GM21515 (cell line): Measurements from ENCODE around the gene TNIP2.
A peak's percentile ranks its signal among the peaks of the same experiment; 100 is the strongest.

Source experiments
- ATAC-seq: cut with Tn5 transposase; IDR thresholded peaks from one replicate; pipeline ENCODE4 v1.9.1; 2021; ENCODE audit not compliant: unreplicated experiment

Gene TNIP2

DNA sequence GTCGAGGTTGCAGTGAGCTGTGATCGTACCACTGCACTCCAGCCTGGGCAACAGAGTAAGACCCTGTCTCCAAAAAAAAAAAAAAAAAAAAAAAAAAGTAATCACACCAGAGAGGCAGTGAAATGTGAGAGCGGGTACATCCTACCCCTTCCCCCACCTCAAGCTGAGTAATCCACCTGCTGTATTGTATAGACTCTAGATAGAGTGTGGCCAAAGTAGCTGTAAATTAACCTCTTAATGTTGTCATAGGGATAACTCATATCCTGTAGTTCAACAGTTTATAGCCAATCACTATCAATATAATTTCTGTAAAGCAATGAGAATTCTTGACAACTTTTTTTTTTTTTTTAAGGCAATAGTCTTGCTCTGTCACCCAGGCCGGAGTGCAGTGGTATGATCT, 30.8 kb downstream of the TNIP2 start:
- ATAC-seq: no peak

DNA sequence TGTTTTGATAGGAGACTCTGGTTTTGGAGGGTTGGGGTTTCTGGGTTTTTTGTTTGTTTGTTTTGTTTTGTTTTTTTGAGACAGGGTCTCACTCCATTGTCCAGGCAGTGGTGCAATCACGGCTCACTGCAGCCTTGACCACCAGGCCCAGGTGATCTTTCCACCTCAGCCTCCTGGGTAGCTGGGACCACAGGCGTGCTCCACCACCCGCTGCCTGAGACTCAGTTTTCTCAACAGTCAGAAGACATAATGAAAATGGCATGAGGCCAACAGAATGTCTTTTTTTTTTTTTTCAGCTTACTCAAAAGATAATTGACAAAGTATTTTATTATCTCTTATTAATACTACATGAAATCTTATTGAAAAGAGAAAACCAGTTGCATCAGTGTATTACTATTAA, 32.4 kb downstream of the TNIP2 start:
- ATAC-seq: no peak

DNA sequence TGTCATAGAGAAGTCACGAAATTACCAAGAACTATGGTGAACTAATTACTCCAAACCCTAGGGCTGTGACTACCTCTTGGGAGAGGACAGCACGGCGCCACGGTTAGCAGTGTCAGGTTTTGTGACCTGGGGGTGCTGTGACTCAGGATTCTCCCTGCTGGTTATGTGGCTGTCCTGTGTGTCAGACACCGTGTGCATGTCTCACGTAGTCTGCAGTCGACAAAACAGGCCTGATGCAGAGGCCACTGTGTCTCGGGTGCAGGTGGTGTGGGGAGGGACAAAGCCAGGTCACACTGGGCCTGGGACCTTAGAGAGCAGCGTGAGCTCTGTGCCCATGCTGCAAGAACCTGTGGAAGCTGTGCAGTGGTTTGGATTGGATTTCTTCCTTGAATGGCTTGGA, 34.1 kb downstream of the TNIP2 start:
- no peak for ATAC-seq

DNA sequence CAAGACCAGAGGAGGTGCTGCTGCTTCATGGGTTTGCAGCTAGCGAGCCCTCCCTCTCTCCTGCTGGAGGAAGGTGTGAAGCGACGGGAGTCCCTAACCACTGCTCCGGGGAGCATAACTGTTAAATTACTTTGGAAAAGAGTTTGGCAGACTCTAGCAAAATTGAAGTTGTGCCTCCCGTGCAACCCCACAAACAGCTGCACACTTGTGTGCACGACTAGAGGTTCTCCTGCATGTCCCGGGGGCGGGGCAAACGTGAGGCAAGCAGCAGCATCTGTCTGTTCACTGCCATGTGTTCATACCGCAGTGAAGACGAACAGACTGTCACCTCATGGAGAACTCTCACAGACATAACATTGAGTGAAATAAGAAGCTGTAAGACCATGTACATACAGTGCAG, 34.5 kb downstream of the TNIP2 start:
- ATAC-seq: no peak

DNA sequence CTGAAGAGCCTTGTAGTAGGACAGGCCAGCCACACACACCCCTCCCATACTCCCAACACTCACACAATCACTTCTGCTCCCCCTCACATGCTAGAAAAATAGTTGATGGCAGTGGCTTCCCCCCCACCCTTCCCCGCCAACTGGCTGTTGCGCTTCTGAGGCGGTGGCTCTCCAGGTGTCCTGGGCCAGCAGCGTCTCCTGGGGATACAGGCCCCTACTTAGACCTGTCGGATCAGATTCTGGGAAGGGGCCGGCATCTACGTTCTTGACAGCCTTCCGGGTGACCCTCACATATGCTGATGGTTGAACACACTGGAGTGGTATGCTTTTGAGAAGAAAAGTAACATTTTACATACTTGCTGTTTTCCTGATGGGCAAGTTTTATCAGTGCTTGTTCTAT, 39.9 kb downstream of the TNIP2 start:
- no peak for ATAC-seq

DNA sequence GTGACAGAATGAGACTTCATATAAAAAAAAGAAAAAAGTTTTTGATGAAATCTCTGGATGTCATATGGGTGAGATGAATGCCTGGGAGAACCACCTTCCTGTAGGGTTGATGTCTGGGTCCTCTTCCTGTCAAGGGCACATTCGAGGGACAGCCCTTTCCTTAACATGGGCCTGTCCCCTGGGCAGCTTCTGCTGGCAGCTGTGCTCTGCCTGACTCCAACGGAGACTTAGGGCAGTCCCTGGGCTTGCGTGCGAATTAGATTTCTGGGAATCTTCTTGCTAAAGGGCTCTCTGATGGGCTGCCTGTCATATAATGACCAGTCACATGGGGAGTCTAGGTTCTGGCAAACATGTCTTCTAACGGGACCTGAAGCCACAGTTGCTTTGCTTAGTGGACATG, 40.7 kb downstream of the TNIP2 start:
- no peak for ATAC-seq

DNA sequence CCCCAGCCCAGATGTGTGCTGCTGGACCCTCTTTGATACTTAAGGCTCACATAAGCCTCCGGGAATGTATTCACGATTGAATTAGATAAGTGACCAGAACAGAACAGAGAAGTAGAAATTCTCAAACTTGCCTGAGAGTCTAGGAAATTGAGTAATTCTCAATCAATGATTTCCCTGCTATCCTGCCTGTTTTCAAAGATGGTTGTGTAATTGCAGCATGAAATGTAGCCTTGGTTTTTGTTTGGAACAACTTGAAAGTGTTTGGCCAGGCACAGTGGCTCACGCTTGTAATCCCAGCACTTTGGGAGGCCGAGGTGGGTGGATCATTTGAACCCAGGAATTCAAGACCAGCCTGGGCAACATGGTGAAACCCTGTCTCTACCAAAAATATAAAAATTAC, 41.2 kb downstream of the TNIP2 start:
- ATAC-seq: no peak

DNA sequence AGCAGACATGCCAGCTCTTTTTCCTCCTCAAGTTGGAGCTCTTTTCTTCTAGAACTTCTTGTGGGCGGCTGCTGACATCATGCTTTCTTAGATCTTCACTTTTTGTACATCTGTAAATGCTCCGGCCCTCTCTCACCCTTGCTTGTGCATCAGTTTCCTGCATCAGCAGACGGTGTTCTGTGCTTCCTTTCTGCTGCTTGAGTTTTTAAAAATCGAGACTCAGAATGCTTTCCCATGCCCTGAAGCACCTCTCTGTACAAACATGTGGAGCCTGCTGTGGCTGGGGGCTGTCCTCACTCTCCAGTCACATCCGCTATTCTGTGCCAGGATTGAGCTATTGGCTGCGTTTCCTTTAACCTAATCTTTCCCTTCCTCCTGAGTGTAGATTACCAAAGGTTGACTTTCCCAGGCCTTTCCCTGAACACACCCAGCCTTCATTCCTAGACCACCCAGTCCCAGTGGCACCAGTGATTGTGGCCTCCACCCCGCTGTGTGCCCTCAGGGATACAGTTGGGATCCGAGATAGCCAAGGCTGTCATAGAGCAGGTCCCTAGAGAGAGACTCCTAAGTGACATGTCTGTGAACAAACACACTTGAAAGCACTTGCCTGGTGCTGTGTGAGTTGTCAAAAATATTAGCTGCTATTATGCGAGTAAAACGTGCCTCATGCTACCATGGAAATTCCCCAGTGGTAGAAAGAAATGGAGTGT, 41.9 kb downstream of the TNIP2 start:
- no peak for ATAC-seq

DNA sequence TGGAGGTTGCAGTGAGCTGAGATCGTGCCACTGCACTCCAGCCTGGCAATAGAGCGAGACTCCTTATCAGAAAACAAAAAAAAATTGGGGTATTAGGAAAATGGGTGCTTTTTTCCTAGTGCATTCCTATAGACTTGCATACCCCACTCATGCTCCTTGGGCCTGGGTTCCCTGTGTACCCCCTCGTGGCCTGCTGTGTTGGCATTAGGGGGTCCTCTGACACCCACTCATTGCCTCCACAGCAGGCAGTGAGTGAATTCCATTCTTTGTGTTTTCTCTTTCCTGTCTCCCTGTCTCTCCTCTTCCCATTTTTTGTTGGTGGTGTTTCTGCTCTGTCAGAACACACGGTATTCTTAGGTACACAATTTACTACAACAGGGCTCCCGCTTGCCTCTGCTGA, 42.8 kb downstream of the TNIP2 start:
- ATAC-seq: no peak

DNA sequence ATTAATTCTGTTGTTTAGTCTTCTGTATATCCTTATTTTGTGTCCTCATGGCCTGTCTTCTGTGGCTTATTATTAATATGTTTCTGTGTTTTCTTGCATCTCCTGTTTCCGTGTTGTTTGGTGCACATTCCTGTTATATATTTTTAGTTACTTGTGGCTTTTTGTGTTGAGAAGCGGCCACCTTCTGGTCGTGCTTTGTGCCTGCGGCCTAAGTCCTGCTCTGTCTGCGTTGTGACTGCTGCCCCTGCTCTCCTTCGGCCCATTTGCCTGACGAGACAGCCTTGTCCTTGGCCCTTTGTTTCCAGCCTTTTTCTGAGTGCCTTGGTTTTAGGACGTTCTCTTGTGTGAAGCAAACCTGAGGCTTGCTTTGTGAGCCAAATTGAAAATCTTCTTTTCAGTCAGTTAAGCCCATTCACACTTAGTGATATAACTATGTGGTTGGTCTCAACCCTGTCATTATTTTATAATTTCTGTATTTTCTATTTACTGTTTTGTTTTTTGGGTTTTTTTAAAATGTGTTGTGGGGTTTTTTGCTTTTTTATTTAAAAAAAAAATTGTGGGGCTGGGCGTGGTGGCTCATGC, 43.8 kb downstream of the TNIP2 start:
- ATAC-seq: no peak

DNA sequence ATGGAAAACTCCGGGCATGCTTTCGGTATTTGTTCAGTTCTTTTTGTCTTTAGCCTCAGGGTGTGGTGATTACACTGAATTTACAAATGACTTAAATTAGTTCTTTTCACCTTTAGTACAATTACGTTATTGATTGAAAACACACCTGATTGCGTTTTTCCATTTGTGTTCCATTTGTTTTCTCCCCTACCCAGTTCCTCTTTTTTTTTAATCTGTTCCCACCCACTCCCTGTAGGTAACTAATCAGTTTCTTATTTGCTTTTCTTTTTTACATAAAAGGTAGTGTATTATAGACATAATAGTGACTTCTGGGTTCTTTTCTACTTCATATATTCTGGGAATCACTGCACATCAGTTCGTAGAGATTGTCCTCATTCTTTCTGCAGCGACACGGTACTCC, 53.4 kb downstream of the TNIP2 start:
- no peak for ATAC-seq

DNA sequence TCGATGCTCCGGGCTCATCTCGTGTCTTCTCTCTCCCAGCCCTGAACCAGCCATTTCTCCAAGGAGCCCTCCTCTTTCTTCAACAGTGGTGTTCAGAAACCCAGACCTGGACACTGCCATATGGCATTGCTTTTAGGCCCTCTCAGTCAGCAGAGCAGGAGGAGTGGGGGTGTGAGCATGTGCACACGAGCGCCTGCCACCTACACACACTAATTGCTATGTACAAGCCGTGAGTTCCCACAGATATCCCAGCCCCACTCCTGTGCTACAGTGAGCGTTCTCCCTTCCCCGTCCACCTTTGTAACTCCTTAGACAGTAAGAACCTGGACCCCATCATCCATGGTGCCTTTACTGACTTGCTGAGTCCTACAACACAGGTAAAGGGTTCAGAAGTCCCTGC, 53.8 kb downstream of the TNIP2 start:
- ATAC-seq: no peak

DNA sequence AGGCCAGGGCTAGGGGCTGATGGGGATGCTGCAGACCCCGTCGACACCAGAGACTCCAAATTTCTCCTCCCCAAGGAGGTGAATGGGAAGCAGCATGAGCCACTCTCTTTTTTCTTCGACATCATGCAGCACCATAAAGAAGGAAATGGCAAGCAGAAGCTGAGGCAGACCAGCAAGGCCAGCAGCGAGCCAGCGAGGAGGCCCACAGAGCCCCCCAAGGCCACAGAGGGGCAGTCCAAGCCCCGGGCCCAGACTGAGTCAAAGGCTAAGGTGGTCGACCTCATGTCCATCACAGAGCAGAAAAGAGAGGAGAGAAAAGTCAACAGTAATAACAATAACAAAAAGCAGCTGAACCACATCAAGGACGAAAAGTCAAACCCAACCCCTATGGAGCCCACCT, 56.1 kb downstream of the TNIP2 start:
- ATAC-seq: no peak

DNA sequence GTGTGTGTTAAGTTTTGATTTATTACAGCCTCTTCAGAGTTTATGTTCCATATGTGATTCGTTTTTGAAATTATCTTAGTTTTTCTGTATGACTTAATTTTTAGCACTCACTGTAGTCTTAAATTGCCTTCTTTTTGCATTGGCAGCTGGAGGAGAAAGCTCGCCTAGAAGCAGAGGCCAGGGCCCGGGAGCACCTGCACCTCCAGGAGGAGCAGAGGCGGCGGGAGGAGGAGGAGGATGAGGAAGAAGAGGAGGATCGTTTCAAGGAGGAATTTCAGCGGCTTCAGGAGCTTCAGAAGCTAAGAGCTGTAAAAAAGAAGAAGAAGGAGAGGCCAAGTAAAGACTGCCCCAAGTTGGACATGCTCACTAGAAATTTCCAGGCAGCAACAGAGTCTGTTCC, 56.6 kb downstream of the TNIP2 start:
- ATAC-seq: no peak

DNA sequence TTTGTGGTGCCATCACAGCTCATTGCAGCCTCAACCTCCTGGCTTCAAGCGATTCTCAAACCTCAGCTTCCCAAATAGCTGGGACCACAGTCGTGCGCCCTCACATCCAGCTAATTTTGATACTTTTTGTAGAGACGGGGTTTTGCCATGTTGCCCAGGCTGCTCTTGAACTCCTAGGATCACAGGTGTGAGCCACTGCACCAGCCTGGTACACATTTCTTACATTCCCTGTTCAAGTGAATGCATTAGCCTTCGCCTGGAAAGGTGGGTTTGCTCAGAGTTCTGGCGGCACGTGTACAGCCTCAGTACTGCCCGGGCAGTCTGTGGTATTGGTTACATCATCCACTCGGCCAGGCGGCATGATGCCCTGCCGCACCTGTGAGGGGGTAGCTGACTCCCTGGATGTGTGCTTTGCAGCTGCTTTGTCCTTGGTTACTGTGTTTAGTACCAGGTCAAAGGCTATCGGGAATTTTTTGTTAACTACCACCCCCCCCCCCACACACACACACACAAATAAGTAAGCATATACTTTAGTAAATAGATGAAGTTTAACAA, 57.1 kb downstream of the TNIP2 start:
- ATAC-seq: no peak

DNA sequence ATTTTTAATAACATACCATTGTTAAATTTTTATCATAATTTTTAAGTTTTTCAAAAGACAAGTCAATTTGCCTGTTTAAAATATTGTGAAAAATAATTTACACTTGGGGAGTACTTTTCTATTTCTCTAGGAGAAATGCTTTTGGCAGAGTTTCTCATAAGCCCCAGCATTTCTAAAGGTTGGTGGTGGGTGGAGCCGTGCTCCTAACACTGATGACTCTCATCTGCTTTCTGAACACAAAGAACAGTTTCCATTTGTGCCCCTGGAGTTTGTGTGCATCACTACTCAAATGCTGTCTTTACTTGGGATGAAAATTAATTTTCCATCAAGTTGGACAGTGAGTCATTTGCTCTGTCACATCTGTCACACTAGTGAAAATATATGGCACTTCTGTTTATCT, 57.6 kb downstream of the TNIP2 start:
- ATAC-seq: no peak

DNA sequence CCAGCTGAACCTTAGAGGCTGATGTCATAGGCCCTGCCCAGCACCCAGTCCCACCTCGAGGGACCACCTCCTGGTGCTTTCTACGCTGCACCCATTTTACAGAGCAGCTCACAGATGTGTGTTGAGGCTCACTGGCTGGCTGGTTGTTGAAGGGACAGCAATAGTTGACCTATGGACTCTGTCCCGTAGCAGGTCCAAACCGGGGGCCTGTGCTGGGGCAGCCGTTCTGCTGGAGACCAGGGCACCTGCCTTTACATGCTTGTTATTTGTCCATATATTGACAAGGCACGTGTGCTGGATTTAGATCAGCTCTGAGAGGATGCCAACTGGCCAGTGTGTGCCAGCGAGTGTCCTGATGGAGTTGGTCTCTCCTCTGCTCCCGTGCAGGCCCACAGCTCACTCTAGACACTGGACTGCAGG, 58.1 kb downstream of the TNIP2 start:
- ATAC-seq: no peak

DNA sequence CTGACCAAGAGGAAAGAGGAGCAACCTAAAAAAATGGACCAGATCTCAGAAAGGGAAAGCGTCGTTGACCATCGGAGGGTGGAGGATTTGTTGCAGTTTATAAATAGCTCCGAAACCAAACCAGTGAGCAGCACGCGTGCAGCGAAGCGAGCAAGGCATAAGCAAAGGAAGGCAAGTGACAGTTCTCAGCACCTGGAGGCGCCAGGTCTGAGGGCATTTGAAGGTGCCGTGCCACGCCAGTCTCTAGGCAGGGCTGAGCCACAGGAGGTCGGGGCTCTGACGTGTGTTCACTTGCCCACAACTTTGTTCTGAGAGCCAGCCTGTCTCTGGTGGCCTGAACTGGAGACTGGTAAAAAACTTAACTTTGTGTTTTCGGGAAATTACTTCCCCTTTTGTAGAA, 59.7 kb downstream of the TNIP2 start:
- ATAC-seq: peak; percentile 87

DNA sequence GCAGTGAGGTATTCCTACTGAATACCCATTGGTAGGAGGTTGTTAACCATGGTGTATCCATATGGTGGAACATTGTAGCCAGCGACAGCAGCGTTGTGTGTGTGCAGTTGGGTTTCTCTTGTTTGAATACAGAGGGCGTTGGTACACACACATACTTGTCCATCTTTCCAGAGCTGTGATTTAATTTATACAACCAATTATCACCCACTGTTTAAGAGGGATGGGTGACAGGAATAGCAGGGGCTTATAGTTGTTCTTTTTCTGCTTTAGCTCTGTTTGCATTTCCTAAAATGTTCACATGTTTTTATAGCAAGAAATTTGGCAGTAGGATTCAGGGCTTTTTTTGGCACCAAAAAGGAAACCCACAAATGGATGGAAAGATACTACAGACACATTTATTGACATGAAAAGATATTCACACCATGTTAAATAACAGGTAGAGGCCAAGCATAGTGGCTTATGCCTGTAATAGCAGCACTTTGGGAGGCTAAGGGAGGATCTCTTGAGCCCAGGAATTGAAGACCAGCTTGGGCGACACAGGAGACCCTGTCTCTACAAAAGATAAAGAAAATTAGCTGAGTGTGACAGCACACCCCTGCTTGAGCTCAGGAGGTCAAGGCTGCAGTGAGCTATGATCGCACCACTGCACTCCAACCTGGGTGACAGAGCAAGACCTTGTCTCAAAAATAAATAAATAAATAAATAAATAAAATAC, 60.6 kb downstream of the TNIP2 start:
- ATAC-seq: no peak

DNA sequence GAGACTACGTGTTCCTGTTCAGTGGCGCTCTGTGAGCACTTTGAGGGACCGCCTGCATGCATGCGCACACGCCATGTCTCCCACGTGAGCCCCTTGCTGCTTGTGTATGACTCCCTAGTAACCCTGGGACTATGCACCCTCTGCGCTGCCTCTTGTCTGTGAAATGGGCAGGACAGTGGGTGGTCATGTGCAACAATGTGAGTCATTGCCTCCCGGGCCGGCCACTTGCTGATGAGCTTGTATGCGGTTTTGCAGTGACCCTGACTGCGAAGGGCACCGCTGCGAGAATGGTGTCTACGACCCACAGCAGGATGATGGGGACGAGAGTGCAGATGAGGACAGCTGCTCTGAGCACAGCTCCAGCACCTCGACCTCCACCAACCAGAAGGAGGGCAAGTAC, 61.4 kb downstream of the TNIP2 start:
- ATAC-seq: no peak

DNA sequence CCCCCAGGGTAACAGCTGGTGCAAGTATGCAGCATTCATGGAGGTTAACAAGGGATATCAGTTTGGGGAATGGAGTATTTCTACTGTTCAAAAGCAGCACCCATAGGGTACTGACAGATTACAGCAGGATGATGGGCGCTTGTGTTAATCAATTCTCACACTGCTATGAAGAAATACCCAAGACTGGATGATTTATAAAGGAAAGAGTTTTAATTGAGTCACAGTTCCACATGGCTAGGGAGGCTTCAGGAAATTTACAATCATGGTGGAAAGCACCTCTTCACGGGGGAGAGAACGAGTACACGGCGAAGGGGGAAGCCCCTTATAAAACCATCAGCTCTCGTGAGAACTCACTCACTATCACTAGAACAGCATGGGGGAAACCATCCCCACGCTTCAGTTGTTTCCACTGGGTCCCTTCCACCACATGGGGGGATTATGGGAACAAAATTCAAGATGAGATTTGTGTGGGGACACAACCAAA, 64.1 kb downstream of the TNIP2 start:
- ATAC-seq: no peak
